RWPE2 (cell line): ENCODE data around the gene CFAP410.

Source experiments
- ATAC-seq: fragments of 200-7000 bp; cut with Tn5 transposase; 3 replicates; pipeline ENCODE4 v1.9.1; 2021; ENCODE audit warnings: low read depth
- DNase-seq: peaks from one replicate; pipeline ENCODE4 v3.0.0-alpha.2; 2020; ENCODE audit warnings: low spot score
- H3K27ac ChIP-seq: fragments of 450-650 bp; 2 replicates; pipeline ENCODE4 v1.5.1; 2017; ENCODE audit warnings: mild to moderate bottlenecking; ENCODE audit not compliant: poor library complexity, severe bottlenecking
- H3K27me3 ChIP-seq: fragments of 250-450 bp; sonication (Bioruptor Pico); 2 replicates; pipeline ENCODE4 v1.5.1; 2021; ENCODE audit warnings: mild to moderate bottlenecking, moderate library complexity; ENCODE audit not compliant: insufficient read depth, poor library complexity, severe bottlenecking
- H3K36me3 ChIP-seq: fragments of 250-450 bp; sonication (Bioruptor Pico); 2 replicates; pipeline ENCODE4 v1.5.1; 2020; ENCODE audit warnings: low read depth, mild to moderate bottlenecking, moderate library complexity
- H3K4me1 ChIP-seq: fragments of 250-450 bp; sonication (Bioruptor Pico); 2 replicates; pipeline ENCODE4 v1.5.1; 2021; ENCODE audit warnings: mild to moderate bottlenecking, moderate library complexity; ENCODE audit not compliant: insufficient read depth, poor library complexity, severe bottlenecking
- H3K4me3 ChIP-seq: fragments of 250-450 bp; sonication (Bioruptor Pico); 2 replicates; pipeline ENCODE4 v1.5.1; 2021; ENCODE audit warnings: mild to moderate bottlenecking, moderate library complexity; ENCODE audit not compliant: severe bottlenecking
- H3K9me3 ChIP-seq: fragments of 250-450 bp; sonication (Bioruptor Pico); 2 replicates; pipeline ENCODE4 v1.5.1; 2021; ENCODE audit warnings: mild to moderate bottlenecking, moderate library complexity; ENCODE audit not compliant: severe bottlenecking
- CTCF ChIP-seq: fragments of 450-650 bp; IDR thresholded peaks from one replicate; pipeline ENCODE4 v1.5.1; 2017; ENCODE audit warnings: mild to moderate bottlenecking, moderate library complexity; ENCODE audit not compliant: poor library complexity, severe bottlenecking

The CFAP410 gene

GRCh38 chr21:44324854-44325107 is 14.4 kb downstream of the CFAP410 start:
- ATAC-seq (no peak), DNase-seq (no peak)
- Histone ChIP-seq H3K9me3 (no peaks in the 10 kb centered on the region), H3K4me3 (no peak overlapping the region), H3K4me1 (no peaks in the 10 kb centered on the region), H3K27ac (no peak overlapping the region), H3K36me3 (peaks cover 14% of the 10 kb centered on the region), H3K27me3 (no peaks in the 10 kb centered on the region)
- TF ChIP-seq CTCF = no peak

GRCh38 chr21:44324106-44324853 is 14.9 kb downstream of the CFAP410 start:
- Histone ChIP-seq H3K9me3 (no peaks in the 10 kb centered on the region), H3K27ac (no peak overlapping the region), H3K4me3 (no peak overlapping the region), H3K27me3 (no peaks in the 10 kb centered on the region), H3K4me1 (no peaks in the 10 kb centered on the region), H3K36me3 (peaks cover 14% of the 10 kb centered on the region)
- ATAC-seq = no peak
- TF ChIP-seq CTCF = no peak
- no peak for DNase-seq

- Histone ChIP-seq H3K36me3 (peaks cover 14% of the 10 kb centered on the region), H3K9me3 (no peaks in the 10 kb centered on the region), H3K27ac (no peak overlapping the region), H3K4me1 (no peaks in the 10 kb centered on the region), H3K4me3 (no peak overlapping the region), H3K27me3 (no peaks in the 10 kb centered on the region)
- DNase-seq = no peak
- no peak for ATAC-seq
- TF ChIP-seq CTCF = no peak
These were observed 15.6 kb downstream of the CFAP410 start for GRCh38 chr21:44323591-44323990.

GRCh38 chr21:44322621-44323325 is 16.4 kb downstream of the CFAP410 start:
- TF ChIP-seq CTCF = no peak
- DNase-seq = no peak
- no peak for ATAC-seq
- H3K4me3 ChIP-seq = no peak overlapping the region
- no peak overlapping the region for H3K27ac ChIP-seq
- peaks cover 14% of the 10 kb centered on the region for H3K36me3 ChIP-seq
- H3K4me1 ChIP-seq = no peaks in the 10 kb centered on the region
- H3K9me3 ChIP-seq = no peaks in the 10 kb centered on the region
- no peaks in the 10 kb centered on the region for H3K27me3 ChIP-seq

- H3K27me3 ChIP-seq = no peaks in the 10 kb centered on the region
- no peak for ATAC-seq
- H3K27ac ChIP-seq = no peak overlapping the region
- no peak for DNase-seq
- H3K4me3 ChIP-seq = no peak overlapping the region
- peaks cover 14% of the 10 kb centered on the region for H3K36me3 ChIP-seq
- TF ChIP-seq CTCF = no peak
- no peaks in the 10 kb centered on the region for H3K4me1 ChIP-seq
- H3K9me3 ChIP-seq = no peaks in the 10 kb centered on the region
These were observed 17.2 kb downstream of the CFAP410 start for GRCh38 chr21:44321846-44322450.
